ENCODE measurements around the gene USE1. TPM values are rescaled to one million over a fixed set of nuclear protein-coding genes. Genes with fewer than 3 reads are reported as not detected.
"Not testable (repeated sequence)": the region's sequence is repeated elsewhere in the genome, so short reads cannot be mapped to it uniquely, and the experiment has no call there.

USE1 gene
- total RNA-seq, 1 donor from 2014 or later, result 19.8 TPM

GRCh38 chr19:17184371-17184841 lies 30.8 kb upstream of the USE1 start:
- no peak for TF ChIP-seq EZH2 (IDR thresholded peaks at IDR 0.05; ENCODE audit: insufficient read depth, low read length)
- TF ChIP-seq, protein P1, sequence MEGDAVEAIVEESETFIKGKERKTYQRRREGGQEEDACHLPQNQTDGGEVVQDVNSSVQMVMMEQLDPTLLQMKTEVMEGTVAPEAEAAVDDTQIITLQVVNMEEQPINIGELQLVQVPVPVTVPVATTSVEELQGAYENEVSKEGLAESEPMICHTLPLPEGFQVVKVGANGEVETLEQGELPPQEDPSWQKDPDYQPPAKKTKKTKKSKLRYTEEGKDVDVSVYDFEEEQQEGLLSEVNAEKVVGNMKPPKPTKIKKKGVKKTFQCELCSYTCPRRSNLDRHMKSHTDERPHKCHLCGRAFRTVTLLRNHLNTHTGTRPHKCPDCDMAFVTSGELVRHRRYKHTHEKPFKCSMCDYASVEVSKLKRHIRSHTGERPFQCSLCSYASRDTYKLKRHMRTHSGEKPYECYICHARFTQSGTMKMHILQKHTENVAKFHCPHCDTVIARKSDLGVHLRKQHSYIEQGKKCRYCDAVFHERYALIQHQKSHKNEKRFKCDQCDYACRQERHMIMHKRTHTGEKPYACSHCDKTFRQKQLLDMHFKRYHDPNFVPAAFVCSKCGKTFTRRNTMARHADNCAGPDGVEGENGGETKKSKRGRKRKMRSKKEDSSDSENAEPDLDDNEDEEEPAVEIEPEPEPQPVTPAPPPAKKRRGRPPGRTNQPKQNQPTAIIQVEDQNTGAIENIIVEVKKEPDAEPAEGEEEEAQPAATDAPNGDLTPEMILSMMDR (IDR thresholded peaks at IDR 0.05; ENCODE audit: insufficient read depth, low read depth, low read length), result no peak
- no peak overlapping the region for H3K27ac ChIP-seq (ENCODE audit: low read depth, low read length)
- peaks cover 10% of the 10 kb centered on the region for H3K36me3 Mint-ChIP-seq (ENCODE audit: low read depth, unreplicated experiment)
- H3K4me2 ChIP-seq (ENCODE audit: low read length), result no peak overlapping the region
- H3K27me3 Mint-ChIP-seq (ENCODE audit: low read depth, unreplicated experiment), result no peaks in the 10 kb centered on the region
- no peaks in the 10 kb centered on the region for H3K9me3 Mint-ChIP-seq (ENCODE audit: unreplicated experiment)
- H3K9me3 ChIP-seq (ENCODE audit: insufficient read depth, low read depth, low read length), result no peaks in the 10 kb centered on the region
- no peak overlapping the region for H3K4me3 ChIP-seq (ENCODE audit: insufficient read depth, low read depth, low read length)
- no peaks in the 10 kb centered on the region for H3K27me3 ChIP-seq (ENCODE audit: insufficient read depth, low read length)
- H3K4me3 Mint-ChIP-seq (ENCODE audit: unreplicated experiment), result no peak overlapping the region
- H3K4me1 Mint-ChIP-seq (ENCODE audit: low read depth, unreplicated experiment), result no peaks in the 10 kb centered on the region
- DNase-seq (ENCODE audit: low read depth), result no peak
- FAIRE-seq, result no peak
- no peaks in the 10 kb centered on the region for H3K4me1 ChIP-seq (ENCODE audit: insufficient read depth, low read length)
- no peaks in the 10 kb centered on the region for H4K20me1 ChIP-seq (ENCODE audit: insufficient read depth, low read length)
- H3K36me3 ChIP-seq (ENCODE audit: insufficient read depth, low read length), result peaks cover 27% of the 10 kb centered on the region
- H3K9ac ChIP-seq (ENCODE audit: low read length), result no peak overlapping the region
- H3K79me2 ChIP-seq (ENCODE audit: insufficient read depth, low read length), result no peaks in the 10 kb centered on the region
- no peak overlapping the region for H3K27ac Mint-ChIP-seq (ENCODE audit: unreplicated experiment)
- H2AFZ ChIP-seq (ENCODE audit: low read depth, low read length), result no peak overlapping the region

GRCh38 chr19:17185590-17185989 lies 29.6 kb upstream of the USE1 start:
- no peak for FAIRE-seq

DNA sequence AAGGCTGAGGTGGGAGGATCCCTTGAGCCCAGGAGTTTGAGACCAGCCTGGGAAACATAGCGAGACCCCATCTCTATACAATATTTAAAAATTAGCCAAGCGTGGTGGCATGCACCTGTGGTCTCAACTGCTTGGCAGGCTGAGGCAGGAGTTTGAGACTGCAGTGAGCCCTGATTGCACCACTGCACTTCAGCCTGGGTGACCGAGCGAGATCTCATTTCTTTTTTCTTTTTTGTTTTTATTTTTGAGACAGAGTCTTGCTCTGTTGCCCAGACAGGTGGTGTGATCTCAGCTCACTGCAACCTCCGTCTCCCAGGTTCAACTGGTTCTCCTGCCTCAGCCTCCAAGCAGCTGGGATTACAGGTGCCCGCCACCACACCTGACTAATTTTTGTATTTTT lies 23.4 kb upstream of the USE1 start:
- not testable (repeated sequence) for H3K27me3 Mint-ChIP-seq (ENCODE audit: low read depth, unreplicated experiment); FAIRE-seq; DNase-seq (ENCODE audit: low read depth); H3K27me3 ChIP-seq (ENCODE audit: insufficient read depth, low read length); H3K9me3 Mint-ChIP-seq (ENCODE audit: unreplicated experiment); H2AFZ ChIP-seq (ENCODE audit: low read depth, low read length); H3K4me3 Mint-ChIP-seq (ENCODE audit: unreplicated experiment); H4K20me1 ChIP-seq (ENCODE audit: insufficient read depth, low read length); H3K79me2 ChIP-seq (ENCODE audit: insufficient read depth, low read length); H3K4me3 ChIP-seq (ENCODE audit: insufficient read depth, low read depth, low read length); H3K4me1 ChIP-seq (ENCODE audit: insufficient read depth, low read length); H3K9me3 ChIP-seq (ENCODE audit: insufficient read depth, low read depth, low read length); H3K4me1 Mint-ChIP-seq (ENCODE audit: low read depth, unreplicated experiment); H3K36me3 Mint-ChIP-seq (ENCODE audit: low read depth, unreplicated experiment); H3K27ac Mint-ChIP-seq (ENCODE audit: unreplicated experiment); H3K4me2 ChIP-seq (ENCODE audit: low read length); H3K27ac ChIP-seq (ENCODE audit: low read depth, low read length); H3K9ac ChIP-seq (ENCODE audit: low read length)
- H3K36me3 ChIP-seq (ENCODE audit: insufficient read depth, low read length), result peaks cover 33% of the 10 kb centered on the region

More at GRCh38 chr19:17185590-17185989, 29.6 kb upstream of the USE1 start:
- Mint-ChIP-seq H3K27me3 (ENCODE audit: low read depth, unreplicated experiment) (no peaks in the 10 kb centered on the region), H3K4me3 (ENCODE audit: unreplicated experiment) (no peak overlapping the region), H3K27ac (ENCODE audit: unreplicated experiment) (no peak overlapping the region), H3K4me1 (ENCODE audit: low read depth, unreplicated experiment) (no peaks in the 10 kb centered on the region), H3K9me3 (ENCODE audit: unreplicated experiment) (no peaks in the 10 kb centered on the region), H3K36me3 (ENCODE audit: low read depth, unreplicated experiment) (peaks cover 10% of the 10 kb centered on the region)
- no peaks in the 10 kb centered on the region for H4K20me1 ChIP-seq (ENCODE audit: insufficient read depth, low read length)
- no peak for TF ChIP-seq EZH2 (IDR thresholded peaks at IDR 0.05; ENCODE audit: insufficient read depth, low read length)
- TF ChIP-seq, protein P1 (IDR thresholded peaks at IDR 0.05; ENCODE audit: insufficient read depth, low read depth, low read length), result no peak
- H2AFZ ChIP-seq (ENCODE audit: low read depth, low read length), result no peak overlapping the region
- H3K36me3 ChIP-seq (ENCODE audit: insufficient read depth, low read length), result peaks cover 29% of the 10 kb centered on the region
- DNase-seq (ENCODE audit: low read depth), result no peak
- H3K4me3 ChIP-seq (ENCODE audit: insufficient read depth, low read depth, low read length), result no peak overlapping the region
- H3K79me2 ChIP-seq (ENCODE audit: insufficient read depth, low read length), result no peaks in the 10 kb centered on the region
- no peak overlapping the region for H3K27ac ChIP-seq (ENCODE audit: low read depth, low read length)
- no peak overlapping the region for H3K9ac ChIP-seq (ENCODE audit: low read length)
- H3K9me3 ChIP-seq (ENCODE audit: insufficient read depth, low read depth, low read length), result no peaks in the 10 kb centered on the region
- H3K4me1 ChIP-seq (ENCODE audit: insufficient read depth, low read length), result no peaks in the 10 kb centered on the region
- H3K4me2 ChIP-seq (ENCODE audit: low read length), result no peak overlapping the region
- H3K27me3 ChIP-seq (ENCODE audit: insufficient read depth, low read length), result no peaks in the 10 kb centered on the region
